Measurements from ENCODE around the gene ZNF526.

GRCh38 chr19:42212886-42213285 lies 7.2 kb upstream of the ZNF526 start:
- TF ChIP-seq PBX3 (CRISPR knock-in tag; IDR thresholded peaks at IDR 0.05), result no peak
- TF ChIP-seq KLF16 (tag by site-specific recombination; IDR thresholded peaks at IDR 0.05), result no peak
- no peak for TF ChIP-seq TCF7L2 (IDR thresholded peaks at IDR 0.05; ENCODE audit: borderline replicate concordance, low read depth, low read length)
- no peak for TF ChIP-seq YY1 (tag by site-specific recombination; IDR thresholded peaks at IDR 0.05)
- TF ChIP-seq HOXA7 (CRISPR knock-in tag; IDR thresholded peaks at IDR 0.05; ENCODE audit: borderline replicate concordance), result no peak
- TF ChIP-seq ZNF274 (IDR thresholded peaks at IDR 0.05; ENCODE audit: low read length), result no peak
- TF ChIP-seq ZNF274 (tag by site-specific recombination; IDR thresholded peaks at IDR 0.05; ENCODE audit: borderline replicate concordance), result no peak
- TF ChIP-seq CTCF (tag by site-specific recombination; IDR thresholded peaks at IDR 0.05), result no peak
- no peak for TF ChIP-seq ZXDB (tag by site-specific recombination; IDR thresholded peaks at IDR 0.05)
- TF ChIP-seq RBAK (tag by site-specific recombination; IDR thresholded peaks at IDR 0.05), result no peak

Measured in HEK293 (cell line).